B cell (primary cell): Measurements from ENCODE around the gene LRRC73. TPM values are rescaled to one million over a fixed set of nuclear protein-coding genes. Genes with fewer than 3 reads are reported as not detected.

Experiments used
- ATAC-seq: fragments of 200-7000 bp; cut with Tn5 transposase; one replicate; pipeline ENCODE4 v1.10.0; 2021; ENCODE audit warnings: low read depth, mild to moderate bottlenecking, moderate number of reproducible peaks, moderate library complexity
- CTCF ChIA-PET: fragments of 350-600 bp; sonication (Branson Sonifier 250); formaldehyde crosslinking; loops from one replicate; lab custom pipeline; 2021; ENCODE audit warnings: antibody characterized with exemption, inconsistent platforms; lab: Charles Lee
- POLR2A ChIA-PET: fragments of 350-600 bp; sonication (Branson Sonifier 250); formaldehyde crosslinking; loops from one replicate; lab custom pipeline; 2021; ENCODE audit warnings: antibody characterized with exemption; lab: Charles Lee
- DNase-seq: peaks from one replicate; pipeline ENCODE4 v3.0.0; 2013
- H2AFZ ChIP-seq: 2 replicates; pipeline ENCODE4 v1.6.1; 2012; ENCODE audit warnings: mild to moderate bottlenecking, low read depth, low read length; ENCODE audit not compliant: insufficient read depth, poor library complexity, severe bottlenecking
- H3K27ac ChIP-seq, 2 donors: 1 replicate in 1 of 2; 2 replicates in 1 of 2; pipeline ENCODE4 v1.5.1; 2012 to 2013; ENCODE audit warnings: low read length in 2 of 2, mild to moderate bottlenecking in 2 of 2, moderate library complexity in 1 of 2
- H3K27me3 ChIP-seq, 4 experiments: fragments of 200-600 bp in 1 of 4; sonication (generic) in 1 of 4; replicated peaks in 1 of 4; 1 replicate in 2 of 4; 2 replicates in 2 of 4; pipeline versions ENCODE4 v1.6.1 to v1.7.0; 2013 to 2016; ENCODE audit warnings: low read length in 3 of 4, mild to moderate bottlenecking in 2 of 4, mixed read lengths in 1 of 4, moderate library complexity in 1 of 4; ENCODE audit not compliant: insufficient read depth in 4 of 4, control insufficient read depth in 3 of 4; ENCODE audit errors: control extremely low read depth in 1 of 4
- H3K36me3 ChIP-seq, 2 experiments: replicated peaks in 1 of 2; 1 replicate in 1 of 2; 2 replicates in 1 of 2; pipeline versions ENCODE4 v1.6.1 to v1.7.1; 2013; ENCODE audit warnings: low read length in 1 of 2; ENCODE audit not compliant: insufficient read depth in 2 of 2, control insufficient read depth in 1 of 2; ENCODE audit errors: control extremely low read depth in 1 of 2, extremely low read depth in 1 of 2
- H3K4me1 ChIP-seq, 2 donors: fragments of 200-600 bp in 1 of 2; sonication (generic) in 1 of 2; 1 replicate in 1 of 2; 2 replicates in 1 of 2; pipeline versions ENCODE4 v1.5.1 to v1.6.1; 2013 to 2017; ENCODE audit warnings: low read length in 2 of 2; ENCODE audit not compliant: control insufficient read depth in 2 of 2, insufficient read depth in 2 of 2
- H3K4me2 ChIP-seq: replicated peaks from 2 replicates; pipeline ENCODE3; 2012; ENCODE audit warnings: mild to moderate bottlenecking, low read depth, low read length; ENCODE audit not compliant: poor library complexity, severe bottlenecking
- H3K4me3 ChIP-seq, 5 experiments: fragments of 200-600 bp in 1 of 5; sonication (generic) in 1 of 5; 1 replicate in 3 of 5; 2 replicates in 2 of 5; pipeline versions ENCODE4 v1.5.1 to v1.7.0; 2011 to 2016; ENCODE audit warnings: low read length in 4 of 5, mild to moderate bottlenecking in 4 of 5, low read depth in 2 of 5, control low read depth in 1 of 5, moderate library complexity in 1 of 5; ENCODE audit not compliant: insufficient read depth in 1 of 5; ENCODE audit errors: control extremely low read depth in 1 of 5, extremely low read depth in 1 of 5
- H3K79me2 ChIP-seq: fragments of 200-600 bp; sonication (generic); one replicate; pipeline ENCODE4 v1.6.0; 2016; ENCODE audit warnings: low read length; ENCODE audit not compliant: control insufficient read depth, insufficient read depth
- H3K9ac ChIP-seq: fragments of 200-600 bp; sonication (generic); 2 replicates; pipeline ENCODE4 v1.6.1; 2017; ENCODE audit warnings: mild to moderate bottlenecking, low read length, moderate library complexity
- H3K9me3 ChIP-seq, 3 donors: one replicate each; pipeline versions ENCODE4 v1.6.1 to v1.7.1; 2013; ENCODE audit warnings: low read length in 2 of 3; ENCODE audit not compliant: control insufficient read depth in 2 of 3, insufficient read depth in 1 of 3; ENCODE audit errors: control extremely low read depth in 1 of 3
- H4K20me1 ChIP-seq: 2 replicates; pipeline ENCODE4 v1.6.0; 2012; ENCODE audit warnings: mild to moderate bottlenecking, low read length; ENCODE audit not compliant: insufficient read depth, control insufficient read depth, poor library complexity, severe bottlenecking
- H3K27ac Mint-ChIP-seq: one replicate; pipeline ENCODE4 v1.8.0; 2021; ENCODE audit warnings: mixed read lengths
- H3K27me3 Mint-ChIP-seq: one replicate; pipeline ENCODE4 v1.8.0; 2021; ENCODE audit warnings: mixed read lengths
- H3K4me1 Mint-ChIP-seq: one replicate; pipeline ENCODE4 v1.8.0; 2021; ENCODE audit warnings: mixed read lengths
- H3K4me3 Mint-ChIP-seq: one replicate; pipeline ENCODE4 v1.8.0; 2021; ENCODE audit warnings: mixed read lengths
- H3K9me3 Mint-ChIP-seq: one replicate; pipeline ENCODE4 v1.8.0; 2022; ENCODE audit warnings: mixed read lengths; ENCODE audit not compliant: insufficient read depth
- CTCF ChIP-seq: fragments of 200-600 bp; IDR thresholded peaks from one replicate; pipeline ENCODE4 v1.8.0; 2022; ENCODE audit warnings: antibody characterized with exemption, mild to moderate bottlenecking
- EZH2 ChIP-seq: IDR thresholded peaks from 2 replicates; pipeline ENCODE4 v1.6.1; 2012; ENCODE audit warnings: borderline replicate concordance, low read depth, mild to moderate bottlenecking, moderate library complexity, low read length; ENCODE audit not compliant: insufficient read depth, poor library complexity, severe bottlenecking
- WGBS: methylation state at CpG from one replicate; pipeline ENCODE4 v1.1.5; 2013; ENCODE audit warnings: missing lambda C conversion rate; ENCODE audit not compliant: insufficient coverage; 5-methylcytosine and 5-hydroxymethylcytosine counted together
- intact Hi-C: fragments of 100-400 bp; cut with micrococcal nuclease; formaldehyde crosslinking; loops from one replicate; pipeline ENCODE4 v1.10.0; 2022
- polyA plus RNA-seq: library from polyadenylated mRNA; depleted of rRNA; stranded (reverse); fragments of >200 nt; gene quantifications from 2 replicates; pipeline ENCODE4 v1.2.3, GENCODE V29; 2012
- total RNA-seq, 2 donors: library from RNA; stranded (reverse); fragments of 120-200 nt in 1 of 2; gene quantifications; 1 replicate in 1 of 2; 2 replicates in 1 of 2; pipeline versions ENCODE4 v1.2.3 to v1.2.4, GENCODE V29; 2013 to 2022

The LRRC73 gene
- total and polyA plus RNA-seq, 2 donors (not counting 1 experiment from before 2014, with no cell fraction given): 0.06 to 0.99 TPM

- H3K4me3 ChIP-seq: no peak overlapping the region
- Mint-ChIP-seq H3K9me3 (no peaks in the 10 kb centered on the region), H3K4me3 (no peak overlapping the region), H3K4me1 (peaks cover 12% of the 10 kb centered on the region), H3K27me3 (no peaks in the 10 kb centered on the region), H3K27ac (no peak overlapping the region)
- H4K20me1 ChIP-seq: no peaks in the 10 kb centered on the region
- no peak overlapping the region for H3K27ac ChIP-seq
- no peak overlapping the region for H3K9ac ChIP-seq
- peaks cover 0 to 65% of the 10 kb centered on the region in 2 experiments for H3K36me3 ChIP-seq
- no peak for TF ChIP-seq CTCF
- ChIA-PET POLR2A (no interaction called here), CTCF (interaction anchor here (1.9 kb wide), 1 partner anchor 9 kb away, joined by 8 read pairs; no protein-coding TSS in a partner anchor)
- H3K4me2 ChIP-seq: no peak overlapping the region
- H3K4me1 ChIP-seq: peaks cover 0 to 6% of the 10 kb centered on the region in 2 donors
- H3K9me3 ChIP-seq: no peaks in the 10 kb centered on the region
- peaks cover 22% of the 10 kb centered on the region for H3K79me2 ChIP-seq
- no peak for DNase-seq
- no peak overlapping the region for H2AFZ ChIP-seq
- 96% methylated on average over 10 of the region's 12 CpGs for WGBS
- H3K27me3 ChIP-seq: no peaks in the 10 kb centered on the region
- no peak for ATAC-seq
- intact Hi-C loops: no loop called here
These were observed 12.5 kb downstream of the LRRC73 start for GRCh38 chr6:43497689-43498088.

DNA sequence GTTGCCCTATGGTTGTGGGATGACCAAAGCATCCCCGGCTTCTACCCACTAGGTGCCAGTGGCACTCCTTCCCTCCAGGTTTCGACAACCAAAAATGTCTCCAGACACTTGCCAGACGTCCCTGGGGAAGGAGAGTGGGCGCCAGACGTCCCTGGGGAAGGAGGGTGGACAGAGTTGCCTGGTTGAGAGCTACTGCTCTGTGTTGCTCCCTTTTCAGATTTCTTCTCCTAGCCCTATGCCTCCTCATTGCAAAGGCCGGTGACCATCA, 13.1 kb downstream of the LRRC73 start:
- 100% methylated on average over 1 of the region's 6 CpGs for WGBS
- Histone ChIP-seq H3K4me1 (peaks cover 0 to 6% of the 10 kb centered on the region in 2 donors), H3K79me2 (peaks cover 27% of the 10 kb centered on the region), H4K20me1 (no peaks in the 10 kb centered on the region), H2AFZ (no peak overlapping the region), H3K27me3 (no peaks in the 10 kb centered on the region), H3K27ac (no peak overlapping the region), H3K9me3 (no peaks in the 10 kb centered on the region), H3K4me2 (no peak overlapping the region), H3K4me3 (no peak overlapping the region), H3K9ac (no peak overlapping the region), H3K36me3 (peaks cover 0 to 62% of the 10 kb centered on the region in 2 experiments)
- no peak overlapping the region for H3K4me3 Mint-ChIP-seq
- no peaks in the 10 kb centered on the region for H3K9me3 Mint-ChIP-seq
- no peaks in the 10 kb centered on the region for H3K27me3 Mint-ChIP-seq
- DNase-seq: no peak
- no peak overlapping the region for H3K27ac Mint-ChIP-seq
- intact Hi-C loops: no loop called here
- TF ChIP-seq EZH2 (no peak), CTCF (no peak)
- ChIA-PET POLR2A (no interaction called here), CTCF (interaction anchor here (1.1 to 8.0 kb wide), 2 partner anchors 8 to 100 kb away, joined by 3 to 69 read pairs; no protein-coding TSS in a partner anchor)
- H3K4me1 Mint-ChIP-seq: peaks cover 12% of the 10 kb centered on the region
- no peak for ATAC-seq
